ENCODE data around the gene TOB1.
A peak's percentile ranks its signal among the peaks of the same experiment; 100 is the strongest.
"Not testable (repeated sequence)": the region's sequence is repeated elsewhere in the genome, so short reads cannot be mapped to it uniquely, and the experiment has no call there.

Gene TOB1

GRCh38 chr17:50899005-50899460, 32.9 kb upstream of the TOB1 start:
- DNase-seq, result no peak

GRCh38 chr17:50898369-50899004, 32.3 kb upstream of the TOB1 start:
- no peak for DNase-seq

- DNase-seq, result not testable (repeated sequence)
These were observed 28.4 kb upstream of the TOB1 start for GRCh38 chr17:50894513-50894912.

GRCh38 chr17:50893183-50893993, 27.2 kb upstream of the TOB1 start:
- peak in 54 of 56 donors; percentile 51 to 91 (median 77) for DNase-seq

GRCh38 chr17:50892101-50892776, 26.1 kb upstream of the TOB1 start:
- DNase-seq, result no peak

GRCh38 chr17:50891577-50891989, 25.4 kb upstream of the TOB1 start:
- DNase-seq, result no peak

GRCh38 chr17:50890675-50891516, 24.7 kb upstream of the TOB1 start:
- no peak for DNase-seq

- no peak for DNase-seq
These were observed 23.5 kb upstream of the TOB1 start for GRCh38 chr17:50889528-50890118.

- DNase-seq, result no peak
These were observed 21.6 kb upstream of the TOB1 start for GRCh38 chr17:50887705-50888245.

- DNase-seq, result peak in 13 of 56 donors; percentile 10 to 58 (median 23)
These were observed 18.5 kb upstream of the TOB1 start for GRCh38 chr17:50884439-50885311.

- DNase-seq, result no peak
These were observed 17.8 kb upstream of the TOB1 start for GRCh38 chr17:50883850-50884438.

GRCh38 chr17:50882851-50883250, 16.7 kb upstream of the TOB1 start:
- DNase-seq, result no peak

GRCh38 chr17:50881182-50881581, 15.0 kb upstream of the TOB1 start:
- DNase-seq, result no peak

GRCh38 chr17:50879086-50879485, 12.9 kb upstream of the TOB1 start:
- DNase-seq, result no peak

- DNase-seq, result no peak
These were observed 11.7 kb upstream of the TOB1 start for GRCh38 chr17:50877838-50878237.

GRCh38 chr17:50877042-50877441, 10.9 kb upstream of the TOB1 start:
- DNase-seq, result not testable (repeated sequence)

- no peak for DNase-seq
These were observed 8.9 kb upstream of the TOB1 start for GRCh38 chr17:50875074-50875473.

- no peak for DNase-seq
These were observed 6.7 kb upstream of the TOB1 start for GRCh38 chr17:50872710-50873424.
